GM12865 (cell line): ENCODE results near the gene OSBPL10.

Source experiments
- DNase-seq: peaks from one replicate; pipeline ENCODE4 v3.0.0; 2010; ENCODE audit warnings: low read depth
- H3K4me3 ChIP-seq: 2 replicates; pipeline ENCODE4 v1.5.1; 2011; ENCODE audit warnings: mild to moderate bottlenecking, low read depth, low read length, control low read depth
- TF ChIP-seq, protein P1 (sequence below): IDR thresholded peaks from 2 replicates; pipeline ENCODE4 v1.5.1; 2011; ENCODE audit warnings: low read length, control low read depth, low read depth, inconsistent platforms; ENCODE audit not compliant: insufficient read depth; ENCODE audit errors: missing control alignments

OSBPL10 gene

DNA sequence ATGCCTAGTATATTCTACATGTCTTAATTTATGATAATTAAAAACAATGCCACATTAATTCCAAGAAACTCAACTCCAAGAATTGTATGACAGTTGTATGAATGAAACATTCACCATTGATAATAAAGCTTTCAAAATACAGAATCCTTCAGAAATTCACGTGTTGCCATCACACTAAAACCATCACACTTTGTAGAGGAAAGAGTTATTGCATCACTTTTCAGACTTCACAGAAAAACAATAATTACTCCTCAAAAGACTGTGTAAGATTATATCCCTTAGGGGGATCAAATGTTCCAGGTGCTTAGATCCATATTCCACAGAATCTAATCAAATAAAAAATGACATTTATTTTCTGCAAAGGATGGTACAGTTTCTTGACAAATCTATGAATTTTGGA lies 85.0 kb downstream of the OSBPL10 start:
- H3K4me3 ChIP-seq = no peak overlapping the region
- TF ChIP-seq, protein P1, sequence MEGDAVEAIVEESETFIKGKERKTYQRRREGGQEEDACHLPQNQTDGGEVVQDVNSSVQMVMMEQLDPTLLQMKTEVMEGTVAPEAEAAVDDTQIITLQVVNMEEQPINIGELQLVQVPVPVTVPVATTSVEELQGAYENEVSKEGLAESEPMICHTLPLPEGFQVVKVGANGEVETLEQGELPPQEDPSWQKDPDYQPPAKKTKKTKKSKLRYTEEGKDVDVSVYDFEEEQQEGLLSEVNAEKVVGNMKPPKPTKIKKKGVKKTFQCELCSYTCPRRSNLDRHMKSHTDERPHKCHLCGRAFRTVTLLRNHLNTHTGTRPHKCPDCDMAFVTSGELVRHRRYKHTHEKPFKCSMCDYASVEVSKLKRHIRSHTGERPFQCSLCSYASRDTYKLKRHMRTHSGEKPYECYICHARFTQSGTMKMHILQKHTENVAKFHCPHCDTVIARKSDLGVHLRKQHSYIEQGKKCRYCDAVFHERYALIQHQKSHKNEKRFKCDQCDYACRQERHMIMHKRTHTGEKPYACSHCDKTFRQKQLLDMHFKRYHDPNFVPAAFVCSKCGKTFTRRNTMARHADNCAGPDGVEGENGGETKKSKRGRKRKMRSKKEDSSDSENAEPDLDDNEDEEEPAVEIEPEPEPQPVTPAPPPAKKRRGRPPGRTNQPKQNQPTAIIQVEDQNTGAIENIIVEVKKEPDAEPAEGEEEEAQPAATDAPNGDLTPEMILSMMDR = no peak
- no peak for DNase-seq

DNA sequence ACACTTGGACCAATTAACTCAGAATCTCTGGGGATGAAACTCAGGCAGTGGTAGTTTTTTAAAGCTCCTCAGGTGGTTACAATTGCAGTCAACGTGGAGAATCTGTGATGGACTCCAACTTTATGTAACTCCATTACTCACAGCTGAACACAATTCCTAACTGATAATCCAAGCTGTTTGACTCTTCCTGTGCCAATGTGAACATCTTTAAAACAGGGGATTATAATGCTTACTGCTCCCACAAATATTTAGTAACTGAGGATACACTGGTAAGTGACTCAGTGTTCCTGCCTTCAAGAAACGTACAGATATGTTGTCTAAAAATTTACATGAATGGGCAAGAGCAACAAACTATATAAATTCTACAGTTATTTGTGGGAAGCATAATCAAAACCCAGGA lies 85.6 kb downstream of the OSBPL10 start:
- DNase-seq = no peak
- TF ChIP-seq, protein P1 = no peak
- H3K4me3 ChIP-seq = no peak overlapping the region

DNA sequence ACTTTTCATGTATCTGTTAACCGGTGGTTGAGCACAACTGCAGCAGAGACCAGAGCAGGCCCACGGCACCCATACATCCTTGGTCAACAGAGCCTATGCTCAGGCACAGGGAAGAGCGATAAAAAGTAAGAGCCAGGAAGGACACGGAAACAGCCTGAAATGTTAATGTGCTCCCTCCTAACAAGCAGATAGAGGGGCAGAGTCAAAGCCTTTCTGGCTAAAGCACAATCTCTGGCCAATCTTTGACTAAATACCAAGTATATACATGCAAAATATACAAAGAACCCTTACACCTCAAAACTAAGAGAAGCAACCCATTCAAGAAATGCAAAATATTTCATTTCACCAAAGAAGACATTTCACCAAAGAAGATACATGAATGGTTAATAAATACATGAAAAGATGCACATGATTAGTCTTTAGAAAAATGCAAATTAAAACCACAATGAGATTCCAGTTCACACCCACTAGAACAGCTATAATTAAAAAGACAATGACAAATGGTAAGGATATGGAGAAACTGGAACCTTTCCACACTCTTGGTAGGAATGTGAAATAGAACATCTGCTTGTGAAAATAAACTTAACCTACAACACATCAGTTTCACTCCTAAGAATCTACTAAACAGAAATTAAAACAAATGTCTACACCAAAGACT lies 88.0 kb downstream of the OSBPL10 start:
- TF ChIP-seq, protein P1 = no peak
- no peak overlapping the region for H3K4me3 ChIP-seq
- DNase-seq = no peak

DNA sequence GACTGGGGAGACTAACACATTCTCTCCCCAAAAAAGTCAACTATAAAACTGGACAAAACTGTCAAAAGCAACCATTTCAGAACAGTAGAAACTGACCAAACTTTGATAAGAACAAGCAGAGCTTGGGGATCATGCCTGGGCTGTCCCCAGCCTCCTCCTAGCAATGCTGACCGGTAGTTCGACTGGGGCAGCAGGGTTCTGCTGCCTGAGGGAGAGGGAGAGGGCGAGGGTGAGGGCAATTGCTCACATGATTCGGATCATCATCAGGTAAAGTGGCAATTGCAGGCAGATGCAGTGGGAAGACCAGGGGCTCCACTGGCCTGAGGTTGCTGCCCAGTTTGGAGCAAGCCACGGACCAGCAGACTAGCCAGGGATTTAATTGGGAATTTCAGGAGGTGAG lies 88.6 kb downstream of the OSBPL10 start:
- no peak for DNase-seq
- TF ChIP-seq, protein P1 = no peak
- H3K4me3 ChIP-seq = no peak overlapping the region

- TF ChIP-seq, protein P1 = no peak
- no peak overlapping the region for H3K4me3 ChIP-seq
- DNase-seq = no peak
These were observed 89.1 kb downstream of the OSBPL10 start for GRCh38 chr3:31891876-31892455.

DNA sequence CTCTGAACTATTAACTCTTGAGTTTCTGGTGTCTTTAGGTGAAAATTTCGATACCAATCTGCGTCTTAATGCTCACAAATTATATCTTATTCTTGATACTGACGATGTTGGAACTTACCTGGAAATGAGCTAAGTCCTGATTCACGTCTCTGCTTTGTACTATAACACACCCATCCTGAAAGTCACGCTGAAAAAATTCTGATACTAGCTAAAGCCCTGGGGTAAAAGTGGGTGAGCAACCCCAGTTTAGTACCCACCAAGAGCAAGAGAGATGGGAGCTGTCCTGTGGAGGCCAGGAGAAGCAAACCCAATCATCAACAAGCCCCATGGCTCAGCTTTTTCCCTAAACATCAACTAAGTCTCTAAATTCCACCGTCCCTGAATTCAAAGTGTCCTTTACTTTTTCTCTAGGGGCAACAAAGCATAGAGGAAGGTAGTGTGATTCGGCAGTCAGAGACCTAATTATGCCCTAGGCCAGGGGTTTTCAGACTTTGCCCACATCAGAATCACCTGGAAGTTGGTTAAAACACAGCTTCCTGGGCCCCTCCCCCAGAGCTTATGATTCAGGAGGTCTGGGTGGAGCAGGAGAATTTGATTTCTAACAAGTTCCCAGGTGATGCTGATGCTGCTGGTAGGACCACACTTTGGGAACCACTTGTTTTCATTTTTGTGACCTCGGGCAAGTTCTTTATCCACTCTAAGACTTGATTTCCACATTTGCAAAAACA lies 90.2 kb downstream of the OSBPL10 start:
- DNase-seq = no peak
- TF ChIP-seq, protein P1 = no peak
- no peak overlapping the region for H3K4me3 ChIP-seq
